H9 (cell line): Measurements from ENCODE around the gene NPB. TPM values are rescaled to one million over a fixed set of nuclear protein-coding genes. Genes with fewer than 3 reads are reported as not detected.

ENCODE experiments used
- DNase-seq: peaks from one replicate; pipeline ENCODE4 v3.0.0-alpha.2; 2017
- H2AFZ ChIP-seq: one replicate; pipeline ENCODE4 v1.6.1; 2013; ENCODE audit warnings: mild to moderate bottlenecking, low read length, control low read depth, moderate library complexity
- H2AK5ac ChIP-seq: 2 replicates; pipeline ENCODE4 v1.6.1; 2013; ENCODE audit warnings: low read length, control low read depth, mixed read lengths; ENCODE audit not compliant: insufficient read length
- H2BK120ac ChIP-seq: one replicate; pipeline ENCODE4 v1.6.1; 2013; ENCODE audit warnings: low read depth, mild to moderate bottlenecking, low read length, control low read depth, inconsistent platforms; ENCODE audit not compliant: poor library complexity, severe bottlenecking
- H2BK12ac ChIP-seq: 2 replicates; pipeline ENCODE4 v1.6.1; 2013; ENCODE audit warnings: low read length, control low read depth, mixed read lengths, low read depth; ENCODE audit not compliant: insufficient read length
- H2BK15ac ChIP-seq: 2 replicates; pipeline ENCODE4 v1.6.1; 2013; ENCODE audit warnings: low read depth, low read length, control low read depth
- H2BK20ac ChIP-seq: one replicate; pipeline ENCODE4 v1.6.1; 2013; ENCODE audit warnings: low read depth, mild to moderate bottlenecking, low read length, control low read depth, inconsistent platforms; ENCODE audit not compliant: poor library complexity, severe bottlenecking
- H2BK5ac ChIP-seq: 2 replicates; pipeline ENCODE4 v1.6.1; 2013; ENCODE audit warnings: low read length, control low read depth, mixed read lengths; ENCODE audit not compliant: insufficient read length
- H3K14ac ChIP-seq: 2 replicates; pipeline ENCODE4 v1.6.1; 2013; ENCODE audit warnings: low read length, control low read depth; ENCODE audit not compliant: insufficient read depth
- H3K18ac ChIP-seq: 2 replicates; pipeline ENCODE4 v1.6.1; 2013; ENCODE audit warnings: low read depth, mild to moderate bottlenecking, mixed read lengths, low read length, control low read depth; ENCODE audit not compliant: insufficient read length
- H3K23ac ChIP-seq: 2 replicates; pipeline ENCODE4 v1.6.1; 2013; ENCODE audit warnings: low read length, control low read depth, mixed read lengths, low read depth; ENCODE audit not compliant: insufficient read length
- H3K23me2 ChIP-seq: 2 replicates; pipeline ENCODE4 v1.6.1; 2013; ENCODE audit warnings: low read depth, mild to moderate bottlenecking, mixed read lengths, low read length, control low read depth; ENCODE audit not compliant: insufficient read length, poor library complexity, severe bottlenecking
- H3K27ac ChIP-seq: 2 replicates; pipeline ENCODE4 v1.5.1; 2013; ENCODE audit warnings: low read length, control low read depth, mixed read lengths, low read depth; ENCODE audit not compliant: insufficient read length
- H3K27me3 ChIP-seq: 2 replicates; pipeline ENCODE4 v1.6.1; 2013; ENCODE audit warnings: low read length, control low read depth, inconsistent platforms; ENCODE audit not compliant: insufficient read depth
- H3K4ac ChIP-seq: 2 replicates; pipeline ENCODE4 v1.6.1; 2013; ENCODE audit warnings: low read depth, mild to moderate bottlenecking, control low read depth, inconsistent platforms, low read length, moderate library complexity
- H3K4me1 ChIP-seq: 2 replicates; pipeline ENCODE4 v1.6.1; 2013; ENCODE audit warnings: low read length, control low read depth, inconsistent platforms; ENCODE audit not compliant: insufficient read depth
- H3K4me2 ChIP-seq: 2 replicates; pipeline ENCODE4 v1.6.1; 2013; ENCODE audit warnings: low read length, control low read depth, mixed read lengths; ENCODE audit not compliant: insufficient read length, insufficient read depth
- H3K56ac ChIP-seq: 2 replicates; pipeline ENCODE4 v1.6.1; 2013; ENCODE audit warnings: low read depth, mild to moderate bottlenecking, mixed read lengths, low read length, control low read depth; ENCODE audit not compliant: insufficient read length
- H3K79me1 ChIP-seq: 2 replicates; pipeline ENCODE4 v1.6.1; 2013; ENCODE audit warnings: low read depth, mild to moderate bottlenecking, moderate library complexity, low read length, control low read depth, inconsistent platforms; ENCODE audit not compliant: insufficient read depth, poor library complexity, severe bottlenecking
- H3K79me2 ChIP-seq: 2 replicates; pipeline ENCODE4 v1.6.1; 2013; ENCODE audit warnings: low read length, control low read depth, inconsistent platforms; ENCODE audit not compliant: insufficient read depth
- H3K9ac ChIP-seq: 2 replicates; pipeline ENCODE4 v1.6.1; 2013; ENCODE audit warnings: low read length, control low read depth, mixed read lengths; ENCODE audit not compliant: insufficient read length; ENCODE audit errors: extremely low read depth
- H3K9me3 ChIP-seq: one replicate; pipeline ENCODE4 v1.6.1; 2013; ENCODE audit warnings: low read depth, low read length, inconsistent platforms; ENCODE audit not compliant: control insufficient read depth
- H3T11ph ChIP-seq: one replicate; pipeline ENCODE4 v1.6.1; 2013; ENCODE audit warnings: mild to moderate bottlenecking, low read length, control low read depth, inconsistent platforms
- H4K20me1 ChIP-seq: one replicate; pipeline ENCODE4 v1.6.1; 2013; ENCODE audit not compliant: control insufficient read depth, insufficient read length, insufficient read depth
- H4K5ac ChIP-seq: 2 replicates; pipeline ENCODE4 v1.6.1; 2013; ENCODE audit warnings: low read depth, mild to moderate bottlenecking, mixed read lengths, low read length, control low read depth; ENCODE audit not compliant: insufficient read length
- H4K8ac ChIP-seq: replicated peaks from 2 replicates; pipeline ENCODE4 v1.6.1; 2013; ENCODE audit warnings: low read length, control low read depth, mixed read lengths, low read depth; ENCODE audit not compliant: insufficient read length
- H4K91ac ChIP-seq: 2 replicates; pipeline ENCODE4 v1.6.1; 2013; ENCODE audit warnings: low read depth, mild to moderate bottlenecking, moderate library complexity, mixed read lengths, low read length, control low read depth; ENCODE audit not compliant: insufficient read length
- H3K27ac Mint-ChIP-seq, 3 experiments: 2 replicates in 2 of 3; 3 replicates in 1 of 3; pipeline ENCODE4 v1.8.0; 2020 to 2021; ENCODE audit warnings: mixed read lengths in 3 of 3, mild to moderate bottlenecking in 1 of 3, moderate library complexity in 1 of 3
- H3K27me3 Mint-ChIP-seq: 2 replicates; pipeline ENCODE4 v1.8.0; 2021; ENCODE audit warnings: low read depth, mild to moderate bottlenecking, moderate library complexity, mixed read lengths
- H3K36me3 Mint-ChIP-seq, 3 experiments: 2 replicates in 2 of 3; 3 replicates in 1 of 3; pipeline ENCODE4 v1.8.0; 2020 to 2021; ENCODE audit warnings: low read depth in 3 of 3, mixed read lengths in 3 of 3; ENCODE audit not compliant: insufficient read depth in 1 of 3
- H3K4me1 Mint-ChIP-seq, 2 experiments: 2 replicates each; pipeline ENCODE4 v1.8.0; 2020; ENCODE audit warnings: mixed read lengths in 2 of 2
- H3K4me3 Mint-ChIP-seq, 2 experiments: 2 replicates in 1 of 2; 3 replicates in 1 of 2; pipeline ENCODE4 v1.8.0; 2020 to 2021; ENCODE audit warnings: mild to moderate bottlenecking in 2 of 2, mixed read lengths in 2 of 2, moderate library complexity in 1 of 2
- H3K9me3 Mint-ChIP-seq, 2 experiments: 2 replicates in 1 of 2; 3 replicates in 1 of 2; pipeline ENCODE4 v1.8.0; 2020; ENCODE audit warnings: mild to moderate bottlenecking in 2 of 2, mixed read lengths in 2 of 2, moderate library complexity in 1 of 2
- CTCF ChIP-seq: fragments of 200-600 bp; sonication (generic); conservative IDR thresholded peaks from 3 replicates; pipeline ENCODE4 v1.8.0; 2021; ENCODE audit warnings: antibody characterized with exemption, mild to moderate bottlenecking
- WGBS: extraction: QIAGEN DNeasy Blood & Tissue Kit; methylation state at CpG from one replicate; pipeline ENCODE4 v1.1.7; 2013; ENCODE audit warnings: missing lambda C conversion rate, low lambda C conversion rate, mixed read lengths; ENCODE audit not compliant: insufficient read length; ENCODE audit errors: extremely low coverage; 5-methylcytosine and 5-hydroxymethylcytosine counted together
- total RNA-seq: library from RNA; stranded (reverse); gene quantifications from 2 replicates; pipeline ENCODE4 v1.2.1, GENCODE V29; 2021

The NPB gene
- total RNA-seq, 1 experiment from 2014 or later = 2.1 TPM

GRCh38 chr17:81930142-81931125, 28.4 kb downstream of the NPB start:
- Mint-ChIP-seq H3K27ac (peak overlapping the region in 1 of 3 experiments; percentile 75; a peak in 2 of 7 replicates), H3K36me3 (peaks cover 3 to 23% (median 18%) of the 10 kb centered on the region in 3 experiments; a peak in 6 of 7 replicates), H3K4me3 (0 out of 5 replicates have a peak overlapping the region, but pooled peaks of 1 of the 2 experiments have one; percentile 22), H3K4me1 (peaks cover 10 to 15% of the 10 kb centered on the region in 2 experiments), H3K9me3 (no peaks in the 10 kb centered on the region), H3K27me3 (peaks cover 20% of the 10 kb centered on the region)
- Histone ChIP-seq H2BK5ac (no peak overlapping the region), H3K79me1 (no peaks in the 10 kb centered on the region), H3K56ac (no peak overlapping the region), H3K4me2 (no peak overlapping the region), H3K18ac (no peak overlapping the region), H4K5ac (no peak overlapping the region), H3K23ac (no peak overlapping the region), H4K8ac (no peak overlapping the region), H3K9ac (no peak overlapping the region), H2BK120ac (no peak overlapping the region), H4K20me1 (peaks cover 4% of the 10 kb centered on the region), H2AFZ (no peak overlapping the region), H3K14ac (no peak overlapping the region; the same call in 1 of the 2 replicates), H3K4me1 (no peaks in the 10 kb centered on the region), H3K27ac (no peak overlapping the region), H2BK12ac (no peak overlapping the region), H2AK5ac (no peak overlapping the region), H2BK20ac (no peak overlapping the region), H3K79me2 (peaks cover 6% of the 10 kb centered on the region; the same call in 1 of the 2 replicates), H3K9me3 (no peaks in the 10 kb centered on the region), H4K91ac (no peak overlapping the region), H3K27me3 (no peaks in the 10 kb centered on the region; the same call in 1 of the 2 replicates), H3T11ph (no peak overlapping the region), H3K4ac (no peak overlapping the region), H2BK15ac (no peak overlapping the region), H3K23me2 (peaks cover 9% of the 10 kb centered on the region)
- DNase-seq = no peak
- no peak for TF ChIP-seq CTCF
- no CpG with 5 or more reads among the region's 20 CpGs for WGBS
